ENCODE data around the gene RNU7-1.

Gene RNU7-1

GRCh38 chr12:6978611-6979011 is 35.0 kb downstream of the RNU7-1 start:
- 92% methylated on average over 3 of the region's 3 CpGs for WGBS
- H3K4ac ChIP-seq (ENCODE audit: low read depth in 1 of 2, low read length in 2 of 2), result no peak overlapping the region
- H3K36me3 ChIP-seq (ENCODE audit: control insufficient read depth in 1 of 2, insufficient read depth in 2 of 2, low read depth in 1 of 2, low read length in 2 of 2), result peaks cover 70 to 100% of the 10 kb centered on the region in 2 experiments
- H3K9me3 ChIP-seq (ENCODE audit: control insufficient read depth, low read length), result no peaks in the 10 kb centered on the region
- DNase-seq, result no peak
- H2BK15ac ChIP-seq (ENCODE audit: low read depth, poor library complexity, severe bottlenecking), result no peak overlapping the region
- no peak overlapping the region for H3K27ac ChIP-seq (ENCODE audit: low read length, poor library complexity, severe bottlenecking)
- H3K23ac ChIP-seq (ENCODE audit: low read length in 2 of 2), result no peak overlapping the region
- H3K4me1 ChIP-seq (ENCODE audit: control insufficient read depth, insufficient read depth, low read depth, low read length), result no peaks in the 10 kb centered on the region
- H4K8ac ChIP-seq (ENCODE audit: low read length), result no peak overlapping the region
- no peak overlapping the region for H4K91ac ChIP-seq (ENCODE audit: low read length)
- H3K14ac ChIP-seq (ENCODE audit: low read length in 2 of 2), result no peak overlapping the region
- no peak overlapping the region for H3K9ac ChIP-seq (ENCODE audit: low read length)
- no peak overlapping the region for H3K4me2 ChIP-seq (ENCODE audit: low read length, poor library complexity, severe bottlenecking)
- no peak overlapping the region for H2BK5ac ChIP-seq (ENCODE audit: low read depth, low read length, poor library complexity, severe bottlenecking)
- no peak overlapping the region for H2AFZ ChIP-seq (ENCODE audit: low read depth, low read length)
- peaks cover 26% of the 10 kb centered on the region for H3K79me1 ChIP-seq (replicated peaks; ENCODE audit: low read length, poor library complexity, severe bottlenecking)
- H2AK5ac ChIP-seq (ENCODE audit: low read length, severe bottlenecking), result no peak overlapping the region
- no peak overlapping the region for H2BK120ac ChIP-seq (ENCODE audit: low read depth, low read length)
- no peak overlapping the region for H3K4me3 ChIP-seq (ENCODE audit: insufficient read depth in 1 of 2, low read depth in 1 of 2, low read length in 2 of 2)
- no peak overlapping the region for H3K18ac ChIP-seq (ENCODE audit: low read depth in 1 of 2, low read length in 2 of 2)
- H3K27me3 ChIP-seq (ENCODE audit: control insufficient read depth in 1 of 2, insufficient read depth in 1 of 2, low read length in 2 of 2), result no peaks in the 10 kb centered on the region
- no peak overlapping the region for H2BK12ac ChIP-seq (ENCODE audit: low read length in 2 of 2)

- no peak overlapping the region for H3K23ac ChIP-seq (ENCODE audit: low read length in 2 of 2)
- H3K4me1 ChIP-seq (ENCODE audit: control insufficient read depth, insufficient read depth, low read depth, low read length), result no peaks in the 10 kb centered on the region
- H4K91ac ChIP-seq (ENCODE audit: low read length), result no peak overlapping the region
- 96% methylated on average over 6 of the region's 6 CpGs for WGBS
- H3K14ac ChIP-seq (ENCODE audit: low read length in 2 of 2), result no peak overlapping the region
- no peak overlapping the region for H3K9ac ChIP-seq (ENCODE audit: low read length)
- H3K79me1 ChIP-seq (replicated peaks; ENCODE audit: low read length, poor library complexity, severe bottlenecking), result peaks cover 22% of the 10 kb centered on the region
- H3K18ac ChIP-seq (ENCODE audit: low read depth in 1 of 2, low read length in 2 of 2), result no peak overlapping the region
- no peak overlapping the region for H2BK120ac ChIP-seq (ENCODE audit: low read depth, low read length)
- no peak overlapping the region for H3K4ac ChIP-seq (ENCODE audit: low read depth in 1 of 2, low read length in 2 of 2)
- no peaks in the 10 kb centered on the region for H3K9me3 ChIP-seq (ENCODE audit: control insufficient read depth, low read length)
- no peaks in the 10 kb centered on the region for H3K27me3 ChIP-seq (ENCODE audit: control insufficient read depth in 1 of 2, insufficient read depth in 1 of 2, low read length in 2 of 2)
- H3K36me3 ChIP-seq (ENCODE audit: control insufficient read depth in 1 of 2, insufficient read depth in 2 of 2, low read depth in 1 of 2, low read length in 2 of 2), result peaks cover 66 to 100% of the 10 kb centered on the region in 2 experiments
- H3K27ac ChIP-seq (ENCODE audit: low read length, poor library complexity, severe bottlenecking), result no peak overlapping the region
- H2BK12ac ChIP-seq (ENCODE audit: low read length in 2 of 2), result no peak overlapping the region
- DNase-seq, result no peak
- no peak overlapping the region for H2BK5ac ChIP-seq (ENCODE audit: low read depth, low read length, poor library complexity, severe bottlenecking)
- no peak overlapping the region for H4K8ac ChIP-seq (ENCODE audit: low read length)
- H2AK5ac ChIP-seq (ENCODE audit: low read length, severe bottlenecking), result no peak overlapping the region
- no peak overlapping the region for H2AFZ ChIP-seq (ENCODE audit: low read depth, low read length)
- no peak overlapping the region for H3K4me2 ChIP-seq (ENCODE audit: low read length, poor library complexity, severe bottlenecking)
- no peak overlapping the region for H2BK15ac ChIP-seq (ENCODE audit: low read depth, poor library complexity, severe bottlenecking)
- H3K4me3 ChIP-seq (ENCODE audit: insufficient read depth in 1 of 2, low read depth in 1 of 2, low read length in 2 of 2), result no peak overlapping the region
Observed at GRCh38 chr12:6979021-6979420, 35.4 kb downstream of the RNU7-1 start.

- Histone ChIP-seq H3K9me3 (ENCODE audit: control insufficient read depth, low read length) (no peaks in the 10 kb centered on the region), H2BK12ac (ENCODE audit: low read length in 2 of 2) (no peak overlapping the region), H3K4me1 (ENCODE audit: control insufficient read depth, insufficient read depth, low read depth, low read length) (no peaks in the 10 kb centered on the region), H3K27me3 (ENCODE audit: control insufficient read depth in 1 of 2, insufficient read depth in 1 of 2, low read length in 2 of 2) (no peaks in the 10 kb centered on the region), H2BK5ac (ENCODE audit: low read depth, low read length, poor library complexity, severe bottlenecking) (no peak overlapping the region), H3K36me3 (ENCODE audit: control insufficient read depth in 1 of 2, insufficient read depth in 2 of 2, low read depth in 1 of 2, low read length in 2 of 2) (peaks cover 62 to 100% of the 10 kb centered on the region in 2 experiments), H3K18ac (ENCODE audit: low read depth in 1 of 2, low read length in 2 of 2) (no peak overlapping the region), H2BK15ac (ENCODE audit: low read depth, poor library complexity, severe bottlenecking) (no peak overlapping the region), H3K27ac (ENCODE audit: low read length, poor library complexity, severe bottlenecking) (no peak overlapping the region), H2AFZ (ENCODE audit: low read depth, low read length) (no peak overlapping the region), H3K79me1 (replicated peaks; ENCODE audit: low read length, poor library complexity, severe bottlenecking) (peaks cover 23% of the 10 kb centered on the region), H3K9ac (ENCODE audit: low read length) (no peak overlapping the region), H3K4me3 (ENCODE audit: insufficient read depth in 1 of 2, low read depth in 1 of 2, low read length in 2 of 2) (no peak overlapping the region), H4K8ac (ENCODE audit: low read length) (no peak overlapping the region), H3K14ac (ENCODE audit: low read length in 2 of 2) (no peak overlapping the region), H3K4me2 (ENCODE audit: low read length, poor library complexity, severe bottlenecking) (no peak overlapping the region), H4K91ac (ENCODE audit: low read length) (no peak overlapping the region), H3K4ac (ENCODE audit: low read depth in 1 of 2, low read length in 2 of 2) (no peak overlapping the region), H2AK5ac (ENCODE audit: low read length, severe bottlenecking) (no peak overlapping the region), H2BK120ac (ENCODE audit: low read depth, low read length) (no peak overlapping the region), H3K23ac (ENCODE audit: low read length in 2 of 2) (no peak overlapping the region)
- WGBS, result 83% methylated on average over 3 of the region's 3 CpGs
- no peak for DNase-seq
Observed at GRCh38 chr12:6979453-6979852, 35.8 kb downstream of the RNU7-1 start.

GRCh38 chr12:6980075-6980474 is 36.5 kb downstream of the RNU7-1 start:
- no peak overlapping the region for H2AK5ac ChIP-seq (ENCODE audit: low read length, severe bottlenecking)
- no peak overlapping the region for H3K18ac ChIP-seq (ENCODE audit: low read depth in 1 of 2, low read length in 2 of 2)
- H2BK5ac ChIP-seq (ENCODE audit: low read depth, low read length, poor library complexity, severe bottlenecking), result no peak overlapping the region
- H3K4me3 ChIP-seq (ENCODE audit: insufficient read depth in 1 of 2, low read depth in 1 of 2, low read length in 2 of 2), result no peak overlapping the region
- no peaks in the 10 kb centered on the region for H3K9me3 ChIP-seq (ENCODE audit: control insufficient read depth, low read length)
- no peak overlapping the region for H2AFZ ChIP-seq (ENCODE audit: low read depth, low read length)
- H3K23ac ChIP-seq (ENCODE audit: low read length in 2 of 2), result no peak overlapping the region
- no peak overlapping the region for H3K4me2 ChIP-seq (ENCODE audit: low read length, poor library complexity, severe bottlenecking)
- no peak overlapping the region for H3K27ac ChIP-seq (ENCODE audit: low read length, poor library complexity, severe bottlenecking)
- H3K4me1 ChIP-seq (ENCODE audit: control insufficient read depth, insufficient read depth, low read depth, low read length), result no peaks in the 10 kb centered on the region
- H3K14ac ChIP-seq (ENCODE audit: low read length in 2 of 2), result no peak overlapping the region
- peaks cover 61 to 98% of the 10 kb centered on the region in 2 experiments for H3K36me3 ChIP-seq (ENCODE audit: control insufficient read depth in 1 of 2, insufficient read depth in 2 of 2, low read depth in 1 of 2, low read length in 2 of 2)
- H4K8ac ChIP-seq (ENCODE audit: low read length), result no peak overlapping the region
- WGBS, result 100% methylated on average over 3 of the region's 4 CpGs
- H4K91ac ChIP-seq (ENCODE audit: low read length), result no peak overlapping the region
- H3K79me1 ChIP-seq (replicated peaks; ENCODE audit: low read length, poor library complexity, severe bottlenecking), result peaks cover 24% of the 10 kb centered on the region
- H3K9ac ChIP-seq (ENCODE audit: low read length), result no peak overlapping the region
- H3K4ac ChIP-seq (ENCODE audit: low read depth in 1 of 2, low read length in 2 of 2), result no peak overlapping the region
- no peak overlapping the region for H2BK120ac ChIP-seq (ENCODE audit: low read depth, low read length)
- no peaks in the 10 kb centered on the region for H3K27me3 ChIP-seq (ENCODE audit: control insufficient read depth in 1 of 2, insufficient read depth in 1 of 2, low read length in 2 of 2)
- no peak overlapping the region for H2BK12ac ChIP-seq (ENCODE audit: low read length in 2 of 2)
- no peak overlapping the region for H2BK15ac ChIP-seq (ENCODE audit: low read depth, poor library complexity, severe bottlenecking)
- no peak for DNase-seq

Data from mesenchymal stem cell (in vitro differentiated cells and primary cell).